Hematopoietic multipotent progenitor cell treated with erythropoietin and hydrocortisone succinate and interleukin-3 and kit ligand, for 8 days (in vitro differentiated cells): ENCODE measurements around the gene FNDC5.
A peak's percentile ranks its signal among the peaks of the same experiment; 100 is the strongest.

ENCODE experiments used
- DNase-seq: peaks from one replicate; pipeline ENCODE4 v3.0.0-alpha.2; 2015

The FNDC5 gene

DNA sequence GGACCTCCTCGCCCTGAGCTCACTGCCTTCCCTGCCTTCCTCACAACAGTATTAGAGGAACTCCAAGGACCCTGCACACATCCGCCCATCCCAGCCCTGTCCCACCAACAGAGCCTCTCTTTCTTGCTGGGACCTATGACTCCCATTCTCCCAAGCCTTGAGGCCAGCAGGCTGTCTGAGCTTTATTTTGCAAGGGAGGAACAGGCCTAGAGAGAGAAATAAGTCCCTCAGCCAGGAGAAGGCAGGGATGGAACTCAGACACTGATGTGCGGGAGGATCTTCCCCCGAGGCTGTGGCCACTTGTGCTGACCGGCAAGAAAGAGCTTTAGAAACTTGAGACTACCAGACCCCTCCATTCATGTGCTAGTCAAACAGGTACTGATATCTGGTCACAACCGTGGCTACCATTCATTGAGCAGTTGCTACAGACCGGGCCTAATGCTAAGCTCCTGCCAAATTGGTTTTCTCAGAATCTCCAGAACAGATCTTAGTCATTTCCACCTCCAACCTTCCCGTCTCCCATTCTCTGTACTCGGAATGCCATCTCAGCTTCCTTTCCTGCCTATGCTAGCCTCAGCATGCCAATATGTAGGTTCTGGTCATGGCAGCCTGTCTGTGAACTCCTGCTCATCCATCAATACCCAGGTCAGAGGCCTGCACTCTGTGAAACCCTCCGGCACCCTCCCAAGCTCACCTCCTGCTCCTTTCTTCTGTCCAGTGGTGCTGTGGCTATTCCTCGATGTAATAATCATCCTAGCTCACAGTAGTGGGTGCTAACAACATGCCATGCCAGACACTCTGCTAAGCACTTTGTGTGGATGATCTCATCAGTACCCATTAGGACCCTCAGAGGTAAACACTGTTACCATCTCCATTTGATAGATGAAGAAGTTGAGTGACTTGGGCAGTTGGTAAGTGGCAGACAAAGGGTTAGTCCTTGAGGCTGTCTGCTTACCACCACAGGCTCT lies 26.7 kb upstream of the FNDC5 start:
- no peak for DNase-seq

DNA sequence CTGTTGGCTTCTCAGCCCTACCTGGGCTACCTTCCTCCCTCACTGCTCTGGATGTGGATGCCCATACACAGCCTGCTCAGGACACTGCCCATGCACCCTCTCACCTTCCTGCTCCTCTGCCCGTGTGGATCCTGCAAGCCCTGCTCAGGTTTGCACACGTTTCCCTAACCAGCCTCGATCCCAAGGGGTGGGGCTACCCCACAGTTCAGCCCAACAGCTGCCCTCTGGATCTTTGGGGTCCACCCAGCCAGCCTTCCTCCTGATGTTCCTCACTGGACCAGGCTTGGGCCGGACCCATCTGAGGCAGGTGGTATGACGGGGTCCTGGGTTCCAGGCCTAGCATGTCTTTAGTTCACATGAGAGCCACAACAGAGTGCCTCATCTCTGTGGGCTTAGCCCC lies 25.7 kb upstream of the FNDC5 start:
- DNase-seq = no peak

DNA sequence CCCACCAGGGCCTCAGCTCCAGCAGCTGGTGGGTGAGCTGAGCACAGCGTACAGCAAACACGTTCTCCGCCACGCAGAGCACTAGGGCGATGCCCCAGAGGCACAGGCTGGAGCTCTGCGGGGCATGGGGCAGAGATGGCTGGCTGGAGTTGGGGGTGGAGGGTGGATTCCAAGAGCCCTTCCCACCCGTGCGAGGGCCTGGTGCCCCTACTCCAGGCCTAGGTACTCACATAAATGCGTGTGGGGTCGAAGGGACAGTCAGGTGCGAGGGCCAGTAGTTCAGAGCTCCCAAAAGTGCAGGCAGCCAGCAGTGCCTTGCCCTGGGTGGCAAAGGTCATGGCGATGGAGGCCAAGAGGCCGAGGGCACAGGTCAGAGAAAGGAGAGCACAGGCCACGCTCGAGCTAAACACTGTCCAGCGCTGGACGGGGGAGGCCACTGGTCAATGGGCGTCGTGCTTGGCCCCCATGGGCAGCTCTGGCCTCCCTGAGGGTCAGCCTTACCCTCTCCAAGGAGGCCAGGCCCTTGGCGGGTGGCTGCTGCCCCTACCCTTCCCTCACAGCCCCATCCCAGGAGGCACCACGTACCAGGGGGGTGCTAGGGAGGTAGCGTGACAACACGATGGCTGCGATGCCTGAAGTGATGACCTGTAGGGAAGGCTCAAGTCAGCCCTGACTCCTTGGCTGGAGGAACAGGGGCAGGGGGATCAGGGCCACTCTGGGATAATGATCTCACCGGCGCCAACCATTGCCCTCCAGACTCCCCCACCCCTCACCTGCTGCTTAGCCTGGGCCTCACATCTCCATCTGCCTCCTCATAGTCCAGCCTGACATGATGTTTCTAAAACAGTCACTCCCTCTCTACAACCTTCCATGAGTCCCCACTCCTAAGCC lies 24.9 kb upstream of the FNDC5 start:
- DNase-seq = no peak

DNA sequence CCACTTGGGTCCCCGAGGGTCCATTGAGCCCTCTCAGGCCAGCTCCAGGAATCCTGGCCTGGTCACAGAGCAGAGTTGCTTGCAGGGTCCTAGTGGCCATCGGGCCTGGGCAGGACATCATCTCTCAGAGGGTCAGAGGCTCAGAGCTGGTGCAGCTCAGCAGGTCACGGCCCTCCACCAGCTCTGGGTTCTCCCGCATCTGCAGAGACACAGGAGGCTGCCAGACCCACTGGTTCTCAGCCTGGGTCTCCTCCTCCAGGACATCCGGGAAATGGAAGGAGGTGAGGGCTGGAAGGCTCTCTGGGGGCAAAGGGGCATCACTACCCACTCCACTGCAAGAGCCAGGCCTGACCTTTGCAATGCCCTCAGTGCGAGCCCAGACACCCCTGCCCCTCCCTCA lies 24.0 kb upstream of the FNDC5 start:
- DNase-seq = no peak

DNA sequence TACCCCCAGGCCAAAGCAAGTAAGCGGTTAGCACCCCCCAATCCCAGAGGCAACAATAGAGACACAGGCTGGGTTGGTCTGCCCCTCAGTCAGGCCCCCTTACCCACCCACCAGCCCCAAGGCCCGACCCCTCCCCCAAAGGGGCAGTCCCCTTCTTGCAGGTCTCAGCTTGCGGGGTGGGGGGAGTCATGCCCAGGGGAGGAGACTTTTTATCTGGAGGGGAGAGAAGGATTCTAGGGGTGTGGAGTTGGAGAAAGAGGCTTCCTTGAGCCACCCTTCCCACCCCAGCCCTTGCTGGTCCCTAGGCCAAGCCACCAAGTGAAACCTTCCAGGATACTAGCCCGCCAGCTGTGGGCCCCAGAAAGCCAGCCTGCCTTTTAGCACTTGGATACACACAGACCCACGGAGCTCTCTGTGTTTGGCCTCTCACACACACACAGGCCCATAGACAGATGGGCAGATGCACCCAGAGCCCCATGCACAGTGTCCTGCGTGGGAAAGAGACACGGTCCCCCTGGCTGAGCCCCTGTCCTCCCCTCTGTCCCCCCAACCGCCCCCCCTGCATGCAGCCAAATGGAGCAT lies 23.4 kb upstream of the FNDC5 start:
- no peak for DNase-seq

DNA sequence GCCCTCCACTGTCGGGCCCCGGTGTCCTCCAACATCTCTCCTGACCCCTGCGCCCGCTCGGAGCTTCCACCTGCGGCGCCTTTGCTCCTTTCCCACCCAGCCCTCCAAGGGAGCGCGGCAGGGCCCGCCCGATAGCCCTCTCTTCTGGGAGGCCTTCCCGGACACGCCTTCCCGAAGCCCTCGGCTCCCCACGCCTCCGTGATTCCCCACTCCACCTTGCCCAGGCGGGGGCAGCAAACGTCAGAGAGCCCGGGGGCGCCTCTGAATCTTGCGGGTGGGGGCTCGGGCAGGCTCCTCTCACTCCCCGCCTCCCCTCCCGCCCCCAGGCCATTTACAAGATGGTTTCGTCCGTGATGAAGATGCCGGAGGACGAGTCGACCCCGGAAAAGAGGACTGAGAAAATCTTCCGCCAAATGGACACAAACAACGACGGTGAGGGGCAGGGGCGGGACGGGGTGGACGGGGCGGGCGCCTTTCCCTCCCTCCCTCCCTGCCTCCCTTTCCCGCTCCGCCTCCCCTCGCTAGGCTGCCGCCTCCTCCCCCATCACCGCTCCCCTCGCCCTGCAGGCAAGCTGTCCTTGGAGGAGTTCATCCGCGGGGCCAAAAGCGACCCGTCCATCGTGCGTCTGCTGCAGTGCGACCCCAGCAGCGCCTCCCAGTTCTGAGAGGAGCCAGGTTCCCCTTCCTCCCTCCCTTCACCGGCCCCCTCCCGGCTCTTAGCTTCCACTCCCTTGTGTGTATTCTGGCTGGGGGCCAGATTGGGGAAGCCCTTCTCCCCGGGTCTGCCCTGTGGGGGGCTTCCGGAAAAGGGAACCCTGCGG lies 22.7 kb upstream of the FNDC5 start:
- DNase-seq = no peak

DNA sequence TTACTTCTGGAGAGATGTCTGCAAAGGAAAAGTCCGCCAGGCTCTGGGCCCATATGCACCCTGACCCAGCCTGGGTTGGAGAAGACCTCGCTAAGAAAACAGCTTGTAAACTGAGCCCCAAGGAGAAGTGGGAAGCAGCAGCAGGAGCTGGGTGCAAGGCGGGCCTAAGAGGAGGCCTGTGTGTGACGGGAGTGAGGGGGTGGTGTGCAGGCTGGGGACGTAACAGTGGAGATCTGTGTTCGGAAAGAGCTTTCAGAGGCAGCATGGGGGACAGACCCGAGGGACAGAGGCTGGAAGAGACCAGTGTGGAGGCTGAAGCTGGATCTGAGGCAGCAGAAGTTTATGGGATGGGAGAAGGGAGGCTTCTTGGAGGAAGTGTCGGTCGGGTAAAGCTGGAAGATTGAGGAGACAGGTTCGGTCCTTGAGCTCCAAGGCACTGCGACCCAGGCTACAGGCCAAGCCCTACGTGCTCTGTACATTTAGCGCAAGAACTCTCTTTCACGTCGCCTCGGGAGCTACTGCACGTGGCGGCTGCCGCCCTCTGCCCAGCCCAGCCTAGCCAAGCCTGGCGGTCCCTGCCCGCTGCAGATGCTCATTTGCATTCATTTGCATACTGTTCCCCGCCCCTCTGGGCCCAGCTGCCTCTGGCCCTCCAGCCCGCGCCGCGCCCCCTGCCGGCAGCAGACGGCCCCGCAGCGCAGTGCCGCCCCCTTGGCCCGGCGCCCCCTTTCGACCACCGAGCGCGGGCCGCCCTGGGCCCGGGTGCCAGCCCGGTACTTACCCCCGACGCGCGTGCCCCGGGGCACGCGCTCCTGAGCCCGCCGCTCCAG lies 21.9 kb upstream of the FNDC5 start:
- DNase-seq = no peak

DNA sequence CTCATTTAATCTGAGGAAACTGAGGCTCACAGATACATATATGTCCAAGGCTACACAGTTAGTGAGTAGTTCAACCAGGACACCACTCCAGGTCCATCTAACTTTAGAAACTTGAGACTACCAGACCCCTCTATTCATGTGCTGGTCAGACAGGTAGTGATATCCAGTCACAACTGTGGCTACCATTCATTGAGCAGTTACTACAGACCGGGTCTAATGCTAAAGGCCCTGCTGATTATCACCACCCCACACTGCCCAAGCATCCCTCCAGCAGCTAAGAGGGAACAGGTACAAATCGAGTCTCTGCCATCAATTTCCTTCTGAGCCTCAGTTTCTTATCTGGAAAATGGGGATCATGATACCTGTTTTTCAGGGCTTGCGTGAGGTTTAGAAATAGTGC lies 20.9 kb upstream of the FNDC5 start:
- DNase-seq = no peak

DNA sequence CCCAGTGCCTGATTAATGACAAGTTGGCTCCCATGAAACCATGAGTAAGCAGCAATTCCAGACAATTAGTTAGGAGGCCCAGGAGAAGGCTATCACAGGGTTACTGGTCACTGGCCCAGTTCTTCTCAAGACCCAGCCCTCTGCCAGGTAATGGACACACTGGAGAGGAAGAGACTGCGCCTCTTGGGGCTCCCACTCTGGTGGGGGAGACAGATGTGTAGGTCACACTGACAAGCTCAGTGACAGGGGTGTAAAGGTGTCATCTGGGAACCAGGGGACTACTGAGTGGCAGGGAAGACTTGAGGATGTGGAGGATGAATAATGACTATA lies 20.5 kb upstream of the FNDC5 start:
- DNase-seq = no peak

DNA sequence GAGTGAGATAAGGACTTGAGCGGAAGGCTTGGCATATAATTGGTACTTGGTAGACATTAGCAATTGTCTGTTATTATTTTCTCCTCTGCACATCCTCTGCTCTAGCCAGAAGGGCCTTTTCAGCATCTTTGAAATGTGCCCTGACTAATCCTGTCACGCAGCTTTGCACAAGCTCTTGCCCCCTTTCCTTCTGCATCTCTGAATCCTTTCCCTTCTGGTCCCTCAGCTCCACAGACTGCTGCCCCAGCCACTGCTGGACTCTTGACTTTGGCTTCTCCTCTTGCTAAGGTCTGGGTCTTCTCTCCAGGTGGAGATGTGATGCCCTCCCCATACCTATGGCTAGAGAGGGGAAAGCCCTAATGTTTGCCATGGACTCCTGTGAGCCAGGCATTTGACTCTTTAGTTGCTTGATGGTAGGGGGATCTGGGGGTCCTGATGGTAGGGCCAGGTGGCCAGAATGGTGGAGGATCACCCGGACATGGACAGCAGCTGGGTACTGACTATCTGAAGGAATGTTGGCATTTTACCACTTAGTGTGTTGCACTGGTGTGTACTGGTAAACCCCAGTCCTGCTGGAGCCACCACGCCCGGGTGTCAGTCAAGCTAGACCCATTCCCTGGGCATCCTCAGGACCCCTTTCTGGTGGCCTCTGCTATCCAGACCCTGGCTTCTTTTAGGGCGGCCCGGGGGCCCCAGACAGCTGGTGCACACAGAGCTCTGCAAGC lies 20.0 kb upstream of the FNDC5 start:
- DNase-seq = no peak

DNA sequence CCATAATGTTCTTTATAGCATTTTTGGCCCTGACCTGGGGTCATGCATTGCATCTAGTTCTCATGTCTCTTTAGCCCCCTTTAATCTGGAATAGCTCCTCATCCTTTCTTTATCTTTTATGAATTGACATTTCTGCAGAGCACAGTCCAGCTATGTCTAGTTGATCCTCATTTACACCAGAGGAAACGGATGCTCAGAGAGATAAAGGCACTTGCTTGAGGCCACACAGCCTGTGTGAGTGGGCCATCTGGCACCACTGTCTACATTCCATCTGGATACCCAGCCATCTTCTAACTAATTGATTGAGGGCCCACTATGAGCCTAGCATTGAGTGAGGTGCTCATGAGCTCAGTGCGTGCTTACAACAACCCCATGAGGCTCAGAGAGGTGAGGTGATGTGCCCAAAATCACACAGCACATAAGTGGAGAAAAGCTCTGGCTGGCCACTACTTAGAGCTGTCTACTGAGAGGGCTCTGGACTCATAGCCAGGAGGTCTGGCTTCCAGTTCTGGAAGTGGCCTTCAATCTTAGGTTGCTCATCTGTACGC lies 19.1 kb upstream of the FNDC5 start:
- DNase-seq = no peak

DNA sequence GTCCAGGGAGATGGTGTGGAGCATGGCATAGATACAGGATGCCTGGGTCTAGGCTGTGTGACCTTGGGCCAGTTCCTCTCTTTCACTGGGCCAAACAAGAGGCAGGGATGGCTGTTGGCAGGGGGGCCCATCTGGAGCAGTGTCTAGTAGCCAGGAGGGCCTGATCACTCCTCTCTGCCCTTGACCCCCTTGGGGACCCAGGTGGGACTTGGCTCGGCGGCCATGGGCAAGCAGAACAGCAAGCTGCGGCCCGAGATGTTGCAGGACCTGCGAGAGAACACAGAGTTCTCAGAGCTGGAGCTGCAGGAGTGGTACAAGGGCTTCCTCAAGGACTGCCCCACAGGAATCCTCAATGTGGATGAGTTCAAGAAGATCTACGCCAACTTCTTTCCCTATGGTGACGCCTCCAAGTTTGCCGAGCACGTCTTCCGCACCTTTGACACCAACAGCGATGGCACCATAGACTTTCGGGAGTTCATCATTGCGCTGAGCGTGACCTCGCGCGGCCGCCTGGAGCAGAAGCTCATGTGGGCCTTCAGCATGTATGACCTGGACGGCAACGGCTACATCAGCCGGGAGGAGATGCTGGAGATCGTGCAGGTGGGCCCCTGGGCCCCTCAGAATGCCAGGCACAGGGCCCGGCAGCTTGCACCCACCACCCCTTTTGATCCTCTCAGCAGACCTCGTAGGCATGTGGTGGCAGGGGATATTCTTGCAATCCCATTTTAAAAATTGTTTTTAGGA lies 18.1 kb upstream of the FNDC5 start:
- no peak for DNase-seq

DNA sequence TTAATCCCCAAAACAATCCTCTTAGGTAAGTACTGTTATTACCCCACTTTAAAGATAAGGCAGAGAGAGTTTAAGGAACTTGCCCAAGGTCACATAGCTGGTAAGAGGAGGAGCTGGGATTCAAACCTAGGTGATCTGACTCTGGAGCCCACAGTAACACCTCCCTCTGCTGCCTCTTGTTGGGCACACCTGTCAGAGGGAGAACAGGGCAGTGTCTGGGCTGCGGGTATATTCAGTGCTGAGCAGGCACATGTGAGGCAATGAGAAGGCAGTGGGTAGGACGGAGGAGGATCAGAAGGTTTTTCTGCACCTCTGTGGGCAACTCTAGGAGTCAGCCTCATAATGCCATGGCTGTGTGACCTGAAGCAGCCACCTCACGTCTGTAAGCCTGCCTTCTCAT lies 17.4 kb upstream of the FNDC5 start:
- no peak for DNase-seq

DNA sequence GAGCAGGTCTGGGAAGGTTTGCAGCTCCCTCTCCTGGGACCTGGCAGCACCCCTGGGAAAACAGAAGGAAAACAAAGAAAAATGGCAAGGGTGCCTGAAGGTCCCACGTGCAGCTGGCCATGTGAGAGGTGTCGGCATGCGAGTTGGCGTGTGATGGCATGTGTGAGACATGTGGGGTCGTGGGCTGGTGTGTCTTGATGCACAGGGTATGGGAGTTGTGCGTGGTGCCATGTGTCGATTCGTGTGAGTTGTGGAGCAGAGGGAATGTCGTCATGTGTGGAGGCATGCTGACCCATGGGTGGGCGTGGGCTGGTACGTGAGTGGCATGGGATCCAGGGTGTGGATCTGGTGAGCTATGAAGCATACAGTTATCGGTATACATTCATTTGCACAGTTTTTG lies 16.9 kb upstream of the FNDC5 start:
- no peak for DNase-seq

DNA sequence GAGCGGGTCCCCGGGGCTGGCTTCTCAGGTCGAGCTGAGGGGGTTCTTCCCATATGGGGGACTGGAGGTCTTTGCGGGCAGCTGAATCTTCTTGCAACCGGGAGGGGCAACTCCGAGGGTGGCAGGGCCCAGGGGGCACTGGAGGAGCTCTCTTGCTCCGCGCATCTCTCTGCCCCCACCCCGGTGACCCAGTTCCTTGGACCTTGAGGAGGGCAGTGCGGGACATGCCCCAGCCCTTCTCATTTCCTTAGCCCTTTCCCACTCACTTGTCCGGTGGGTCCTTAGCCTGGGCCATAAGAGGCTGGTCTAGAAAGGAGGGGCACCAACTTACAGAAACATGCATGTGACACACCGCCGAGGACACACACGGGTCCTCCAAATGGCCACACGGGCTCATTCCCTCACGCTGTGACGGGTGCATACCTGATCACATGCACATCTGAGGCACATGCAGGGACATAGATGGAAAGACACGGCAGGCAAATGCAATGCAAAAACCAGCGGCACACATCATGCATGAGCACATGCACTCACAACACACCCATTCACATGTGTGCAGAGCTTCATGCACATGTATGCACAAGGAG lies 16.2 kb upstream of the FNDC5 start:
- no peak for DNase-seq

DNA sequence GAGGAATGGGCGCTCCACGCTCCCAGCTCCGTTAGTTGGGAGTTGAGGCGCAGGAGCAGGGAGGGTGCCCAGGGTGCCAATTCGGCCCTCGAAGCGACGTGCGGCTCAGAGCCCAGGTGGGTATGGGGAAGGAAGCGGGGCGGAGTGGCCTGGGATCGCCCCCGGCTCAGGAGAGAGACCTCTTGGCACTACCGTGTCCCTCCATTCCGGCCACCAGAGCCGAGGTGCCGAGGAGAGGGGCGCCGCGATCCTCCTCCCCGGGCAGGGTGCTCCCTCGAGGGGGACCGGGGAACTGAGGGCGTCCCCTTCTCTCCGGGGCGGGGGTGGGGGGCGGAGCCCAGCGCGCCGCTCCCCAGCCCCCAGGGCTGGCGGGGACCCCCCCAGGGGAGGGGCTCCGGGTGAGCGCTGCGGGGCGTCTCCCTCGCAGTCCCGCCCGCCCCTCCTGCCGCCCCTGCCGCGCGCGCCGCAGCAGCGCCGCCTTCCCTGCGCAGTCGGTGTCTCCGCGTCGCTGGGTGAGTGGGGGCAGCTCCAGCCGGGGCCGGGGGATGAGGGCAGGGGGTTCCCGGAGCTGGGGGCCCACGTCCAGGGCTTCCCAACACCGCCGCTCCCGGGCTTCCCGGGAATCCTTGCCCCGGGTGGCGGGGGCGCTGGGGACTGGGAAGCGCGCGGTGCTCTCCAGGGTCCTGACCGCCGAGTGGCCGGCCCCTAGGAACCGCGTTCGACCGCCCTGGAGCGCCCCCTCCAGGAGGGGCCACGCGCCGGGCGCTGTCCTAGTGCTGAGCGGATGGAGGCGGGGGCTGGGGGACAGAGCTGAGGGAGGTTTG lies 15.5 kb upstream of the FNDC5 start, which contains the start of gene HPCA:
Gene HPCA (plus strand): TSS at position 488 of the 824 bp plus-strand sequence. CDS start 2,408 bp downstream, outside the sequence.
- DNase-seq = peak; percentile 50

DNA sequence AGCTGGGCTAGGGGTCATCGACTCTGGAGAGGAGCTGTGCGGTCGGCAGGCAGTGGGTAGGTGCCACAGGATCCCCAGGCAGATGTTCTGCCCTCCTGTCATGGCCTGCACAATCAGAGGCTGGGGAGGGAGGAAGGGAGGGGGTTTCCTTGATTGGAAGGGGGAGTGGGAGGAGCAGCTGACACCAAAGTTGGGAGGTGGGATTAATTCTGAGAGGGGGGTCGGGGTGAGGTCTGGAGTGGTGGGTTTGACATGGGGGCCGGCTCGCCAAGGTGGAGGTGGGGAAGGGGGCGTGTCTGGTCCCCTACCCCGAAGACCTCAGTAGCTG lies 14.9 kb upstream of the FNDC5 start:
- DNase-seq = no peak

DNA sequence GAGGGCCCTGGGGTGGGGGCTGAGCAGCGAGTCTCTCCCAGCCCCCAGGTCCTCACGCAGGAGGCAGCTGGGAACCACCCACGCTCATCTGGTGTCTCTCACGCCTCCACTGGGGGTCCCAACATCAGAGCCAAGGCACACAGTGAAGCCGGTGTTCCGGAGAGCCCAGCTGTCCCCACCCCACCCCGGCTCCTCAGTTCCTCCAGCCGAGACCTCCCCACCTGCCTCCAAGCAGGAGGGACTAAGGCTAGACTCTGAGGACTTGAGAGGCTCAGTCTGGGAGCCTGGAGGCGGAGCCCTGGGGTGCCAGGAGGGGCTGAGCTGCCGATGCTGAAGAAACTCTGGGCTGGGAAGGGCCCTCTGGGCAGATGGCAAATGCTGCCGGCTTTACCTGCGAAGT lies 14.0 kb upstream of the FNDC5 start:
- DNase-seq = no peak

DNA sequence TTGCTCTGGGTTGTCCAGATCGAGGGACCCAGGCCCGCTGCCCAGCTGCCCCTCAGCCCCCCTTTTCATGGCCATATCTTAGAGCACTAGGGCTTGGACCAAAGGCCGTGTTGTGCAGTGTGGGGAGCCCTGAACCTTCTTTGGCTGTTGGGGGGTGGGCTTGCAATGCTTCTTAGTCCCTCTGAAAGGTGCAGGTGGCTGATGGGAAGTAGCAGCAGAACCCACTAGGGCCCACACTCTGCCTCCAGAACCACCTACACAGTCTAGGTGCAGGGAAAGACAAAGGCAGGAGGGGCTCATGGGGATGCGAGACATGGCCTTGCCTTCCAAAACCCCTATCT lies 13.3 kb upstream of the FNDC5 start:
- no peak for DNase-seq
